GM19351 (cell line): ENCODE results near the gene FOXK1.

Experiments used
- ATAC-seq: cut with Tn5 transposase; IDR thresholded peaks from one replicate; pipeline ENCODE4 v1.9.1; 2021; ENCODE audit warnings: mild to moderate bottlenecking, moderate library complexity; ENCODE audit not compliant: unreplicated experiment

The FOXK1 gene

DNA sequence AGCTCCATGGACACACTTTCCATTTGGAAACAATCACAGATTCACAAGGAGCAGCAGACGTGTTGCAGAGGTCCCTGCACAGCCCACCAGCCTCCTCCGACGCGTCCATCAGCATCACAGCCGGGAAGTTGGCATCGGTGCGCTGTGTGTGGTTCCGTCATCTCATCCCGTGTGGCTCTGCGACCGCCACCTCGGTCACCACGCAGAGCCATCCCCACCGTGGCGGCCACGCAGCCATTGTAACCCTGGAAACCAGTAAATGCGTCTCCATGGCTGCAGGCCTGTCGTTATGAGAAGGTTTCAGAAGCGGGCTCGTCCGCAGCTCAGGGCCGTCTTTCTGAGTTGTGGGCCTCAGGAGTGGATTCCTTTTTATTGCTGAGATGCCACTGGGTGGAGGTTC, 36.0 kb downstream of the FOXK1 start:
- ATAC-seq, result no peak

DNA sequence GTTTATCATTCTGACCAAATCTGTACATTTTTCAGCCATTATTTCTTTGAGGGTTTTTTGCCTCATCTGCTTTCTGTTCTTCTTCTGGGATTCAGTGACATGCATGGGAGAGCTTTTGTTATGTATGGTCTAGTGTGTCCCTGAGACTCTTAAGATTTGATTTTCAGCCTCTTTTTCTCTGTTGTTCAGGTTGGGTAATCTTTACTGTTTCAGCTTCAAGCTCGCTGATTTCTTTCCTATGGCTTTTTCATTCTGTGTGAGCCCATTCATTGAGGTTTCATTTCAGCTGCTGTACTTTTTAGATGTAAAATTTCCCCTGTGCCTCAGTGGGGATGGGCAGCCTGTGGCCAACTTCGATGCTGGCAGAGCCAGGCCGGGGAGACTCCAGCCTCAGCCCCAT, 38.1 kb downstream of the FOXK1 start:
- peak; percentile 24 for ATAC-seq

GRCh38 chr7:4722308-4722707, 40.2 kb downstream of the FOXK1 start:
- ATAC-seq, result no peak

- no peak for ATAC-seq
Observed at GRCh38 chr7:4722960-4723630, 41.0 kb downstream of the FOXK1 start.

GRCh38 chr7:4724648-4725013, 42.5 kb downstream of the FOXK1 start:
- ATAC-seq, result peak; percentile 32

DNA sequence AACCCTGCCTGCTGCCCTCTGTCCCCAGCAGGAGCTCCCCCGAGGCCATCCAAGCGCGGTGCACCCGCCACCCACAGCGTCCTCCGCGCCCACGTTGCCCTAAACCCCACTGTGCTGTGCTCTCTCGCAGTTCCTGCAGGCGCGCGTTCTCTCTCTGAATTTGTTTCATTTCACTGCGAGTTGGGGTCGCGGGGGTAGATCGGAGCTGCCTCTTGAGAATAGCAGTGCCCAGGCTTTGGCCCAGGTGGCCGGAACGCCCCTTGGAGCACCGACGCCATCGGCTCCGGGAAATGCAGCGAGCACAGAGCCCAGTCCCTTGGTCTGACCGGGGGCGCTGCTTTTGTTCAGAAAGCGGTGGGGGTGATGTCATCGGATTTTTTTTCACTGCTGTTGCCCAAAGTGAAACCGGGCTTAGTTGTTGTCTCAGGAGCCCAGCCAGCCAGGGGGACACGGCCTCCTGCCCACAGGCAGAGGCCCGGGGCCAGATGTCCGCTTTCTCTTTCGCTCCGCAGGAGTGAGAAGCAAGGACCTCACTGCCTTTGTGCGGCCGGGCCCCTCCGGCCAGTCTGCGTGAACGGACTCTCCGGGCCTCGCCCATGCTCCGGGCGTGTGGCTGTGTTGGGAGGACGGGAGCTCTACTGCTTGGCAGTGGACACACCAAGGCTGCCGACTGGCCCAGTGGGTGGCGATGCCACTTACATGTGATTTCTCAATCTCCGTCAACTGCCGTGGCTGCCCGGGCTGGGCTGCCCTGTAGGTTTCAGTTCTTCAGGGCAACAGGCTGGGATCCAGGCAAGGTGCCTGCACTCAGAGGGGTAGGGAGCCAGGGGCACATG, 43.1 kb downstream of the FOXK1 start:
- ATAC-seq, result peak; percentile 81

DNA sequence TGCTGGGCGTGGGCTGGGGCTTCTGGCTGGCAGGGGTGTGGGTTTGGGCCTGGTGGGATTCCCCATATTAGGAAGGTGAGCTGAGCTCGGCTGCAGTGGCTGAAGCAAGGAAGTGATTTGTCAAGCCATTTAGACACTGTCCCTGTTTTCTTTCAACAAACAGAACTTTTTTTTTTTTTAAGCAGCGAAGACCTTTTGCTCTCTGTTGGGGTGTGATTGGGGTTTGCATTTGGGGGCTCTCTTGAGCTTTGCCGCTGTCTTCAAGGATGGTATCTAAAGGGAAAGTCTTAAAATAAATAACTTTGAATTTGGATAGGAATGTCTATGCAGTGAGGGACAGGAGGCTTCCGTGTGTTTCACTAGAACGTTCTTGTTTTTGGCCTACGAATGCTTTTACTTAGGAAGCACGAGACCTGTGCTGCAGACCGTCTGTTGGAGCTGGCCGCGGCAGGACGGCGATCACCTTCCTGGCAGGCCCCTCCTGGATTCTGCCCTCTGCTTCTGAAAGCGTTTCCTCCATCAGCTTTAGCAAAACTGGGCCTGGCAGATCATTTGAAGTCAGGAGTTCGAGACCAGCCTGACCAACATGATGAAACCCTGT, 43.9 kb downstream of the FOXK1 start:
- ATAC-seq, result no peak

DNA sequence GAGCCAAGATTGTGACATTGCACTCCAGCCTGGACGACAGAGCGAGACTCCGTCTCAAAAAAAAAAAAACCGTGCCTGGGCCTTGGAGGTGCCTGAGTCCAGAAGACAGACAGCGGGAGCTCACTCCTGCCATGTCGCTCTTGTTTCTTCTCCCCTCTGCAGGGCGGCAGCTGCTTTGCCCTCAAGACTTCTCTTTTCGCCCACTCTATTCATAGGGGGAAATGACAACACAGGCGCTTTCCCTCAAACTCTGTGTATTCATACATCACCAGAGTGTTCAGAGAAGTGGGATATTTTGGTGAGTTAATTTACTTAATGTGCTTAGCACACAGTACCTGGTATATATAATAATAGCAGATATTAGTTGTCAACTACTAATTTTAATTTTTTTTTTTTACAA, 44.5 kb downstream of the FOXK1 start:
- ATAC-seq, result no peak

DNA sequence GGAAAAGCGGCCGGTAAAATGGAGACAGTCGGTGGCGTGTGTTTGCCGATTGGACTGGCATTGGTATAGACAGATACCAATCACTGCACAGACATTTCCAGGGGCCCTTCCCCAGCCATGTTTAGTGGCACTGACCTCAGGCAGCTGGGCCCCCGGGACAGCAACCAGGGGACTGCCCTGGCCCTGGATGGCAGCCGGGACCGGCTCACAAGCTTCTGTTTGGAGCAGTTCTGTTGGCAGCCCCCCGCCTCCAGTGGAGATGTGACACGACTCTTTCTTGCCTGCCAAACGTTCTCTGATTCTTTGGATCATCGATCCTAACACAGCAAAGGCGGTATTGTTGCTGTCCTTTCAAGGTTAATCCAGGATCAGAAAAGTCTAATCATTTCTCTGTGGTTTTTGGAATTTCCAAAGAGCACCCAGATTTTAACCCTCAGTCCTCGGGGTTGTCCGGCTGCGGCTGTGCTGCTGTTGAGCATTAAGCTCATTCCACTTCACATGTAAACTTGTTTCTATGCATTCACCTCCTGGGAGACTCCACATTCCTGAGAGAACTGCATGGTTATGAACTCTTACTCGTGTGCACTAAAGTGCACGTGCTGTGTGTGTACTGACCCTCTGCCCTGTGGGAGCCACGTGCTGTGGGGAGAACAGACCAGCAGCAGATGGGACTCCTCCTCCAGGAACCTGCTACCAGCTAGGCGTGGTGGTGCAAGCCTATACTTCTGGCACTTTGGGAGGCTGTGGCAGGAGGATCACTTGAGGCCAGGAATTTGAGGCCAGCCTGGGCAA, 46.0 kb downstream of the FOXK1 start:
- no peak for ATAC-seq

- no peak for ATAC-seq
Observed at GRCh38 chr7:4729266-4729665, 47.2 kb downstream of the FOXK1 start.

DNA sequence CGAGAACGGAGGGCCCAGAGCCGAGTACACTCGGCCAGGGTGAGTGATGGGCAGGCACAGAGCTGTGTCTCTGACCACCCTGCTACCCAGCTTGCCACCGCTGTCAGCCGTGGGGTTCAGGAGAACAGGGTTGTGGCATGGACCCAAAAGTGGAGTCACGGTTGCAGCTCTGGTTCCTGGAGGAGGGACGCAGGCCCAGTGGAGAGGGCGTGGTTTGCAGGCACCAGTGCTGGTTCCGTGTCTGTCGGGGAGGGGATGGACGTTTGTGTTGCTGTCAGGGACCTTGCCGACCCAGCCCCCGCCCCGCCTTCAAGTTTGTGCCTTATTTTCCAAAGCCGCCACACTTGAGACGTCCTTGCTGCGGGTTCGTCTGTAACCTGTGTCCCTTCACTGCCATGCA, 48.2 kb downstream of the FOXK1 start:
- ATAC-seq, result no peak

GRCh38 chr7:4730971-4731370, 48.9 kb downstream of the FOXK1 start:
- no peak for ATAC-seq

DNA sequence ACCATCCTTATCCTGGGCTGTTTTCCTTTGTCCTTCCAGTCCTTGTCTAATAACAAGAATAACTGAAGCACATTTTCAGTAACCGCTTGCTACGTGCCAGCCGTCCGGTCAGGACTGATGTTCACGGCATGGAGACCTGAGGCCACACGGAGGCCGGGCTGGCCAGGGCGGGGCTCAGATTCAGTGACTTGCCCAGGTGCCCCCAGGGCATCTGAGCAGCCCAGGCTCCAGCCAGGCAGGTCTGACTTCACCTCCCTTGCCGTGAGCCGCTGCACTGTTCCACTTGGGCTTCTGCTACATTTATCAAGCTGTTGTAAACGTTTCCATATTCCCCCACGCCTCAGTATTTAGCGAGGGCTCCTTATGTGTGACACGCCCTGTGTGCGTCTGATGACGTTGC, 49.7 kb downstream of the FOXK1 start:
- no peak for ATAC-seq

DNA sequence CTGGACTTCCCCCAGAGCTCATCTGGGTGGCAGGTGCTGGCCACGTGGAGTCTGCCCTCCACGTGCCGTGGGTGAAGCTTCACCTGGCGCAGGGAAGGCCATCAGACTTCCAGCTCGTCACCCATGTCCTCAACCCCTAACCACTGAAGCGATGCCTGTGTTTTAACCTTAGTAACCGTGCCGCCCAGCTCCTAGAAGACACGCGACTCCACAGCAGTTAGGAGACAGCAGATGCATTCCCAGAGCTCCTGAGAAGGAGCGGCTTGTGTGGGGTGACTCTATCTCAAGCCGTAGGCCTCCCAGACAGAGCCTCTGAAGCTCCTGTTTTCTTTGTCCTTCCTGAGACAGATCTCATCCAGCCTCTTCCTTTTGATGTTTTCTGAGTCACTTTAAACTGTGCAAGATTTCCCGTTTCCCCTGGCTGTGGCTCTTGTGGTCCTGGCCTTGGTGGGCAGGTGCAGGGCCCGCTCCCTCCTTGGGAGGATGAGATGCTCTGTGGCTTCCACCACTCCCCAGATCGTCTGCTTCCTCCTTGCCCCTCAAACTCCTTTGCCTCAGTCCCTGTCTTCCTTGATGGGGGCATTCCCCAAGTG, 51.9 kb downstream of the FOXK1 start:
- ATAC-seq, result no peak

DNA sequence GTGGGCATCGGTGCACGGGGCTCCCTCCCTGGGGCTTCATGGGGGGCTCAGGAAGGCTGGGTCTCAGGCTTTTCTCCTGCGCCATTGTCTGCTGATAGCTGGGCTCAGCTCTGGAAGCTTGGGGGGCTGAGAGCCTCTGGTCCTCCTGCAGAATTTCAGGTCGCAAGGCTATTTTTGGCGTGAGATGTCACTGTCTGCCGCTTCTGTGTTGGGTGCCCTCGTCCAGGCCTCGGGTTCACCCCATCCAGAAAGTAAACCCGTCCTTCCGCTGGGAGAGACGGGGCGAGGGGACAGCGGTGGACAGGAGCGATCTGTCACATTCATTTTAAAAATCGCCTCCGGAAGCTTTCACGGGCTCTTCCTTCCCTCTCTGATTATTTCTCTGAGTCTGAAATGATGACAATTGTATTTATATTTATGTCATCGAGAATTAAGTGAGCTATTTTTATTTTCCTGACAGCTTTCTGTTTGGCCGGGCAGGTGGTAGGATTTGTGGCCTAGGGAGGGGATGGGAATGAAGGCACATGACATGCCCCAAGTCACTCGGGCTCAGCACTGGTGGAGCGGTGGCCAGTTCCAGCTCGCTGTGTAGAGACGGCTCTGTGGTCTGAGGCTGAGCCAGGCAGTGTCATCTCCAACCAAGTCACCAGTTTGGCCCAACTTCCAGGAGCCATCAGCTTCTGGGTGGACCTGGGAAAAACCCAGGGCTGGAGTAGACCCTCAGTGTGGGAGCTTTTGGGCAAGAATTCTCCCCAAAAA, 52.7 kb downstream of the FOXK1 start:
- ATAC-seq, result no peak

DNA sequence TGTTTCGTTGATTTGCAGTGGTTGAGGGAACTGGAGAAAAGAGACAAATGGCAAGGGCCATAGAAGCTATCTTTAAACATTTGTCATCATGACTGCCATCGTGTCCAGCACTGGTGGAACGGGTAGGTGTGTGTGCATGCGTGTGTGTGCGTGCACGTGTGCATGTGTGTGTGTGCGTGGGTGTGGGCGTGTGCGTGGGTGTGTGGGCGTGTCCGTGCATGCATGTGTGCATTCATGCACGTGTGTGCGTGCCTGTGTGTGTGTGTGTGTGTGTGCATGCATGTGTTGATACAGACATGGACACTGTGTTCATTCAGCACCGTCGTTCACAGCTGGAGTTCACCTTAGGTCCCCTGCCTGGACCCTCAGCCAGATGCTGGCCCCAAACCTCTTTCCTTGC, 55.2 kb downstream of the FOXK1 start:
- no peak for ATAC-seq

GRCh38 chr7:4738711-4739527, 56.8 kb downstream of the FOXK1 start:
- no peak for ATAC-seq

DNA sequence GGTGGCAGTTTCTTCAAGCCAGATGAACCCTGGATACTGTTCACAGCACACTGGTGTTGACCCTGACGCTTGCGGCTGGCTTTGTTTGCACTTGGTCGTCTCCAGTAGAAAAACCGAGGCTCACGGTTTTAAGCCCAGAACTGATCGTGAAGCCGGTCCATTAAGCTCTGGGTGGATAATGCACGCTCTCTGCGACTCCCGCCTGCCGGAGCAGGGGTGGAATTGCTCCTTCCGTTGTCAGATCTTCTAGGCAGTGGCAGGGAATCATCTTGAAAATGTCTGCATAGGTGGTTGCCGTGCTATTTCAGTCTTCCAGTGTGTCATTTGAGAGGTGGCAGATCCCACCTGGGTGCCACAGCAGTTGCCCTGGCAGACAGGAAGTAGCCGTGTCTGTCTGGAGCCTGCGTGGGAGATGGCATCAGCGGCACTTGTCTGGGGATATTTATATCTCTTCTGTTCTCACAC, 57.5 kb downstream of the FOXK1 start:
- no peak for ATAC-seq

DNA sequence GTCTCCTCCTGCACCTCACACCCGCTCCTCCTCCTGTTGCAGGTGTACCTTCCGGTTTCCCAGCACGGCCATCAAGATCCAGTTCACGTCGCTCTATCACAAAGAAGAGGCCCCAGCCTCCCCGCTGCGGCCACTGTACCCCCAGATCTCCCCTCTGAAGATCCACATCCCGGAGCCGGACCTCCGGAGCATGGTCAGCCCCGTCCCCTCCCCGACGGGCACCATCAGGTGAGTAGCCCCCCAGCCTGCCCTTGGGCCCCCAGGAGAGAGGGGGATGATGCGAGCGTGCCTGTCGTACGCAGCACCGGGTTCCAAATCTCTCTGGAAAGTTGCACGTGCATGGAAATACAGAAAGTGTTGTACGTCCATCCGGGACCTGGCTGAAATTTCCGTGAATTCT, 58.7 kb downstream of the FOXK1 start:
- ATAC-seq, result no peak
